IMR-90 (cell line): ENCODE data around the gene GNG7. TPM values are rescaled to one million over a fixed set of nuclear protein-coding genes. Genes with fewer than 3 reads are reported as not detected.

Experiments used
- ATAC-seq: fragments of 200-7000 bp; cut with Tn5 transposase; 2 replicates; pipeline ENCODE4 v1.9.1; 2020; ENCODE audit warnings: low read depth, mild to moderate bottlenecking, moderate library complexity
- BruUV-seq: library from RNA; stranded (reverse); fragments of 400-500 nt; replicated peaks from 2 replicates; lab custom pipeline; 2021; lab: Mats Ljungman, UMichigan
- CTCF ChIA-PET: fragments of 300-600 bp; formaldehyde crosslinking; extraction: SDS; loops from one replicate; lab custom pipeline; 2021; ENCODE audit warnings: antibody characterized with exemption; lab: Yijun Ruan, JAX
- POLR2A ChIA-PET: fragments of 300-600 bp; sonication (Branson Sonifier 250); formaldehyde crosslinking; loops from one replicate; lab custom pipeline; 2022; ENCODE audit warnings: antibody characterized with exemption; ENCODE audit not compliant: unreplicated experiment; lab: Charles Lee
- DNase-seq: peaks from one replicate; pipeline ENCODE4 v3.0.0; 2013
- H2AFZ ChIP-seq: replicated peaks from 2 replicates; pipeline ENCODE3; 2013; ENCODE audit warnings: low read length, mild to moderate bottlenecking; ENCODE audit not compliant: poor library complexity
- H2AK5ac ChIP-seq: 2 replicates; pipeline ENCODE4 v1.6.1; 2013; ENCODE audit warnings: low read depth, low read length, inconsistent platforms
- H2AK9ac ChIP-seq: replicated peaks from 2 replicates; pipeline ENCODE3; 2013; ENCODE audit warnings: mild to moderate bottlenecking, low read depth, low read length, moderate library complexity; ENCODE audit not compliant: poor library complexity
- H2BK120ac ChIP-seq: 2 replicates; pipeline ENCODE4 v1.6.1; 2013; ENCODE audit warnings: low read depth, low read length, inconsistent platforms
- H2BK15ac ChIP-seq: 3 replicates; pipeline ENCODE4 v1.6.1; 2013; ENCODE audit warnings: low read depth, low read length, inconsistent platforms
- H2BK20ac ChIP-seq: 2 replicates; pipeline ENCODE4 v1.6.1; 2013; ENCODE audit warnings: low read depth, mild to moderate bottlenecking, inconsistent platforms, low read length, moderate library complexity
- H2BK5ac ChIP-seq: 2 replicates; pipeline ENCODE4 v1.6.1; 2013; ENCODE audit warnings: mild to moderate bottlenecking, low read depth, low read length, inconsistent platforms; ENCODE audit not compliant: poor library complexity, severe bottlenecking
- H3K14ac ChIP-seq: replicated peaks from 2 replicates; pipeline ENCODE4 v1.6.1; 2013; ENCODE audit warnings: low read depth, low read length, inconsistent platforms
- H3K18ac ChIP-seq: 2 replicates; pipeline ENCODE4 v1.6.1; 2013; ENCODE audit warnings: low read depth, low read length, control low read depth
- H3K23ac ChIP-seq: 2 replicates; pipeline ENCODE4 v1.6.1; 2013; ENCODE audit warnings: low read depth, low read length, inconsistent platforms
- H3K27ac ChIP-seq: 2 replicates; pipeline ENCODE4 v1.5.1; 2013; ENCODE audit warnings: mild to moderate bottlenecking, control low read depth, low read length; ENCODE audit not compliant: insufficient read depth
- H3K27me3 ChIP-seq: 2 replicates; pipeline ENCODE4 v1.6.1; 2013; ENCODE audit warnings: low read length; ENCODE audit not compliant: control insufficient read depth, insufficient read depth
- H3K36me3 ChIP-seq: 2 replicates; pipeline ENCODE4 v1.6.1; 2013; ENCODE audit warnings: low read length, mixed read lengths; ENCODE audit not compliant: control insufficient read depth, insufficient read depth
- H3K4ac ChIP-seq: 2 replicates; pipeline ENCODE4 v1.6.1; 2013; ENCODE audit warnings: low read depth, low read length, inconsistent platforms
- H3K4me1 ChIP-seq: 2 replicates; pipeline ENCODE4 v1.6.1; 2013; ENCODE audit warnings: low read length, mixed read lengths; ENCODE audit not compliant: control insufficient read depth, insufficient read depth
- H3K4me2 ChIP-seq: 2 replicates; pipeline ENCODE4 v1.6.1; 2013; ENCODE audit warnings: low read depth, mild to moderate bottlenecking, control low read depth, low read length, moderate library complexity
- H3K4me3 ChIP-seq: 2 replicates; pipeline ENCODE4 v1.5.1; 2013; ENCODE audit warnings: low read depth, mild to moderate bottlenecking, control low read depth, low read length, moderate library complexity; ENCODE audit not compliant: insufficient read depth
- H3K56ac ChIP-seq: 2 replicates; pipeline ENCODE4 v1.6.1; 2013; ENCODE audit warnings: low read length, inconsistent platforms; ENCODE audit not compliant: insufficient read depth; ENCODE audit errors: extremely low read depth
- H3K79me1 ChIP-seq, 2 experiments: 2 replicates each; pipeline ENCODE4 v1.6.1; 2013; ENCODE audit warnings: low read length in 2 of 2, inconsistent platforms in 1 of 2, low read depth in 1 of 2
- H3K9ac ChIP-seq: 2 replicates; pipeline ENCODE4 v1.6.1; 2013; ENCODE audit warnings: low read depth, low read length, control low read depth
- H3K9me1 ChIP-seq: 2 replicates; pipeline ENCODE4 v1.6.1; 2013; ENCODE audit warnings: low read length, inconsistent platforms; ENCODE audit not compliant: insufficient read depth
- H3K9me3 ChIP-seq: 2 replicates; pipeline ENCODE4 v1.6.1; 2013; ENCODE audit warnings: low read length; ENCODE audit not compliant: control insufficient read depth, insufficient read depth
- H4K20me1 ChIP-seq: 2 replicates; pipeline ENCODE4 v1.6.1; 2013; ENCODE audit warnings: low read length, inconsistent platforms; ENCODE audit not compliant: insufficient read depth
- H4K5ac ChIP-seq: 2 replicates; pipeline ENCODE4 v1.6.1; 2013; ENCODE audit warnings: mild to moderate bottlenecking, low read depth, low read length, control low read depth
- H4K8ac ChIP-seq, 2 experiments: 2 replicates each; pipeline ENCODE4 v1.6.1; 2013; ENCODE audit warnings: low read depth in 2 of 2, low read length in 2 of 2, control low read depth in 1 of 2, inconsistent platforms in 1 of 2
- H4K91ac ChIP-seq: 2 replicates; pipeline ENCODE4 v1.6.1; 2013; ENCODE audit warnings: low read depth, low read length, inconsistent platforms; ENCODE audit not compliant: insufficient read depth
- CEBPB ChIP-seq: IDR thresholded peaks from 2 replicates; pipeline ENCODE4 v1.6.1; 2012; ENCODE audit warnings: low read depth, low read length, improper control_type of control experiment
- CHD1 ChIP-seq: IDR thresholded peaks from 2 replicates; pipeline ENCODE4 v1.6.1; 2012; ENCODE audit warnings: low read depth, low read length, improper control_type of control experiment
- FOS ChIP-seq: fragments of 150-350 bp; IDR thresholded peaks from 2 replicates; pipeline ENCODE4 v1.6.1; 2016; ENCODE audit warnings: low read depth, low read length
- MAZ ChIP-seq: IDR thresholded peaks from 2 replicates; pipeline ENCODE4 v1.6.1; 2012; ENCODE audit warnings: low read depth, mild to moderate bottlenecking, low read length, improper control_type of control experiment, moderate library complexity, borderline replicate concordance
- MXI1 ChIP-seq: IDR thresholded peaks from 2 replicates; pipeline ENCODE4 v1.6.1; 2012; ENCODE audit warnings: low read depth, mild to moderate bottlenecking, low read length, moderate library complexity, borderline replicate concordance
- NFE2L2 ChIP-seq: fragments of 150-350 bp; IDR thresholded peaks from 2 replicates; pipeline ENCODE4 v1.6.1; 2016; ENCODE audit warnings: low read depth, mild to moderate bottlenecking, low read length
- RAD21 ChIP-seq: IDR thresholded peaks from 2 replicates; pipeline ENCODE4 v1.6.1; 2012; ENCODE audit warnings: low read length, improper control_type of control experiment
- RCOR1 ChIP-seq: IDR thresholded peaks from 2 replicates; pipeline ENCODE4 v1.6.1; 2012; ENCODE audit warnings: mild to moderate bottlenecking, low read length, improper control_type of control experiment; ENCODE audit not compliant: insufficient replicate concordance
- RFX5 ChIP-seq: IDR thresholded peaks from 2 replicates; pipeline ENCODE4 v1.8.0; 2012; ENCODE audit warnings: low read depth, mild to moderate bottlenecking, low read length, moderate library complexity
- USF2 ChIP-seq: fragments of 150-350 bp; IDR thresholded peaks from 2 replicates; pipeline ENCODE4 v1.6.1; 2017; ENCODE audit warnings: mild to moderate bottlenecking, antibody characterized with exemption, low read length, low read depth
- WGBS, 2 experiments: methylation state at CpG; one replicate each; pipeline versions ENCODE4 v1.1.5 to v1.1.7; 2013; ENCODE audit warnings: missing lambda C conversion rate in 2 of 2; ENCODE audit not compliant: insufficient read length in 1 of 2; ENCODE audit errors: extremely low coverage in 2 of 2; 5-methylcytosine and 5-hydroxymethylcytosine counted together
- dilution Hi-C: fragments of 300-500 bp; cut with HindIII; formaldehyde crosslinking; loops from one replicate; pipeline ENCODE4 v1.14.3; 2018; ENCODE audit warnings: low sequenced_read_pairs; ENCODE audit not compliant: unreplicated experiment
- in situ Hi-C: fragments of 300-500 bp; cut with MboI; formaldehyde crosslinking; loops from 3 replicates; pipeline ENCODE4 v1.14.3; 2019; ENCODE audit warnings: low sequenced_read_pairs, inconsistent platforms, mixed read lengths
- intact Hi-C: fragments of 100-400 bp; cut with micrococcal nuclease; formaldehyde crosslinking; loops from 2 replicates; pipeline ENCODE4 v1.10.0; 2022
- polyA plus RNA-seq, 3 experiments: library from polyadenylated mRNA; depleted of rRNA; stranded (reverse); fragments of >200 nt; gene quantifications; 2 replicates each; pipeline ENCODE4 v1.2.3, GENCODE V29; 2012; ENCODE audit warnings: low replicate concordance in 1 of 3
- total RNA-seq: library from RNA; depleted of rRNA; stranded (reverse); fragments of >200 nt; gene quantifications from 2 replicates; pipeline ENCODE4 v1.2.3, GENCODE V29; 2012
- TF ChIP-seq, protein P1 (sequence below): fragments of 150-350 bp; IDR thresholded peaks from 2 replicates; pipeline ENCODE4 v1.6.1; 2016; ENCODE audit warnings: low read depth, mild to moderate bottlenecking, low read length, moderate library complexity, borderline replicate concordance

GNG7 gene
- total and polyA plus RNA-seq, 2 of the 4 experiments (the other 2 are of a cell fraction), result under 0.01 to 0.21 TPM

GRCh38 chr19:2729943-2730818 lies 27.7 kb upstream of the GNG7 start (continued):
- TF ChIP-seq, protein P1, sequence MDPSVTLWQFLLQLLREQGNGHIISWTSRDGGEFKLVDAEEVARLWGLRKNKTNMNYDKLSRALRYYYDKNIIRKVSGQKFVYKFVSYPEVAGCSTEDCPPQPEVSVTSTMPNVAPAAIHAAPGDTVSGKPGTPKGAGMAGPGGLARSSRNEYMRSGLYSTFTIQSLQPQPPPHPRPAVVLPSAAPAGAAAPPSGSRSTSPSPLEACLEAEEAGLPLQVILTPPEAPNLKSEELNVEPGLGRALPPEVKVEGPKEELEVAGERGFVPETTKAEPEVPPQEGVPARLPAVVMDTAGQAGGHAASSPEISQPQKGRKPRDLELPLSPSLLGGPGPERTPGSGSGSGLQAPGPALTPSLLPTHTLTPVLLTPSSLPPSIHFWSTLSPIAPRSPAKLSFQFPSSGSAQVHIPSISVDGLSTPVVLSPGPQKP, result no peak
- no peak for TF ChIP-seq RAD21

GRCh38 chr19:2728783-2729387 lies 26.4 kb upstream of the GNG7 start:
- no peak overlapping the region for H4K91ac ChIP-seq
- no peak overlapping the region for H3K56ac ChIP-seq
- in situ Hi-C loops (no loop called here), intact Hi-C loops (no loop called here), dilution Hi-C loops (no loop called here)
- H3K4me1 ChIP-seq, result 0 out of 2 replicates have a peak, but pooled peaks cover 2% of the 10 kb centered on the region
- POLR2A ChIA-PET, result no interaction called here
- no peak overlapping the region for H2AFZ ChIP-seq
- DNase-seq (no peak), ATAC-seq (no peak)
- no peak overlapping the region for H3K18ac ChIP-seq
- H3K4ac ChIP-seq, result no peak overlapping the region
- no peaks in the 10 kb centered on the region; the same call in 1 of the 2 replicates for H3K36me3 ChIP-seq
- no peaks in the 10 kb centered on the region for H3K9me3 ChIP-seq
- no peak overlapping the region for H4K5ac ChIP-seq
- H3K27me3 ChIP-seq, result peaks cover 14% of the 10 kb centered on the region
- CTCF ChIA-PET, result no interaction called here
- H4K20me1 ChIP-seq, result no peaks in the 10 kb centered on the region; the same call in 1 of the 2 replicates
- no peak overlapping the region for H2AK9ac ChIP-seq
- H3K9ac ChIP-seq, result no peak overlapping the region
- no peak overlapping the region for H3K4me3 ChIP-seq
- no peak overlapping the region for H3K14ac ChIP-seq
- H2AK5ac ChIP-seq, result no peak overlapping the region
- no peak overlapping the region for H4K8ac ChIP-seq
- no TSS peak for BruUV-seq
- no peak overlapping the region for H3K4me2 ChIP-seq
- no peak overlapping the region for H2BK20ac ChIP-seq
- no peak overlapping the region for H2BK120ac ChIP-seq
- no peaks in the 10 kb centered on the region for H3K79me1 ChIP-seq
- WGBS, 2 experiments, result 88% methylated on average over 3 of the region's 23 CpGs; no CpG with 5 or more reads in 1 of the 2 experiments
- H2BK5ac ChIP-seq, result no peak overlapping the region
- no peaks in the 10 kb centered on the region for H3K9me1 ChIP-seq
- no peak overlapping the region for H3K23ac ChIP-seq
- H3K27ac ChIP-seq, result no peak overlapping the region
- no peak overlapping the region for H2BK15ac ChIP-seq
- TF ChIP-seq, protein P1, result no peak
- TF ChIP-seq CEBPB (no peak), MXI1 (no peak), USF2 (no peak), CHD1 (no peak), RCOR1 (no peak), MAZ (no peak), NFE2L2 (no peak), RFX5 (no peak), FOS (no peak)
